HCT116 (cell line): ENCODE results near the gene MYEOV. TPM values are rescaled to one million over a fixed set of nuclear protein-coding genes. Genes with fewer than 3 reads are reported as not detected.

Experiments
- ATAC-seq: fragments of 200-7000 bp; cut with Tn5 transposase; 2 replicates; pipeline ENCODE4 v1.9.1; 2020; ENCODE audit warnings: mild to moderate bottlenecking, moderate library complexity
- BruUV-seq: library from RNA; stranded (reverse); fragments of 400-500 nt; replicated peaks from 2 replicates; lab custom pipeline; 2021; lab: Mats Ljungman, UMichigan
- CTCF ChIA-PET: fragments of 300-600 bp; sonication (Branson Sonifier 250); formaldehyde crosslinking; loops from one replicate; lab custom pipeline; 2021; ENCODE audit warnings: antibody characterized with exemption; lab: Charles Lee
- POLR2A ChIA-PET: fragments of 300-600, 350-600 bp; sonication (Branson Sonifier 250); formaldehyde crosslinking; loops from one replicate; lab custom pipeline; 2021; ENCODE audit warnings: antibody characterized with exemption; lab: Charles Lee
- RAD21 ChIA-PET, 2 experiments: fragments of 300-600 bp; sonication (Branson Sonifier 250); formaldehyde crosslinking; loops; one replicate each; lab custom pipeline; 2023; ENCODE audit warnings: low total read pairs in 2 of 2; ENCODE audit not compliant: uncharacterized antibody in 2 of 2, unreplicated experiment in 2 of 2, low non-redundant PET in 1 of 2; lab: Charles Lee
- DNase-seq: peaks from one replicate; pipeline ENCODE4 v3.0.0-alpha.2; 2010; ENCODE audit warnings: low read depth, low spot score
- H2AFZ ChIP-seq: fragments of 200-600 bp; shearing (Covaris generic), sonication (generic); 2 replicates; pipeline ENCODE4 v1.6.1; 2017; ENCODE audit warnings: low read depth, mixed run types, mixed read lengths, antibody characterized with exemption, low read length; ENCODE audit not compliant: poor library complexity, severe bottlenecking
- H3K27ac ChIP-seq: 2 replicates; pipeline ENCODE4 v1.5.1; 2012; ENCODE audit warnings: low read depth, low read length
- H3K27me3 ChIP-seq: fragments of 200-600 bp; sonication (generic); 2 replicates; pipeline ENCODE4 v1.6.1; 2016; ENCODE audit warnings: mixed run types, low read length, mixed read lengths; ENCODE audit not compliant: insufficient read depth
- H3K36me3 ChIP-seq, 2 experiments: fragments of 200-500 bp in 1 of 2; fragments of 200-600 bp in 1 of 2; sonication (Bioruptor generic) in 1 of 2; sonication (generic) in 1 of 2; 2 replicates each; pipeline versions ENCODE4 v1.5.1 to v1.6.1; 2014 to 2016; ENCODE audit warnings: low read length in 2 of 2, inconsistent platforms in 1 of 2, mixed read lengths in 1 of 2, mixed run types in 1 of 2; ENCODE audit not compliant: insufficient read depth in 2 of 2, control insufficient read depth in 1 of 2
- H3K4me1 ChIP-seq, 2 experiments: fragments of 200-600 bp in 1 of 2; sonication (generic) in 1 of 2; 2 replicates each; pipeline versions ENCODE4 v1.5.1 to v1.6.1; 2012 to 2017; ENCODE audit warnings: low read length in 2 of 2, inconsistent platforms in 1 of 2, mild to moderate bottlenecking in 1 of 2, mixed read lengths in 1 of 2, mixed run types in 1 of 2, moderate library complexity in 1 of 2; ENCODE audit not compliant: insufficient read depth in 2 of 2, control insufficient read depth in 1 of 2
- H3K4me2 ChIP-seq: fragments of 200-600 bp; sonication (generic); 2 replicates; pipeline ENCODE4 v1.6.1; 2017; ENCODE audit warnings: mixed run types, low read length, mixed read lengths
- H3K4me3 ChIP-seq, 2 experiments: fragments of 200-600 bp in 1 of 2; sonication (generic) in 1 of 2; replicated peaks in 1 of 2; 2 replicates each; pipeline ENCODE4 v1.5.1; 2011 to 2016; ENCODE audit warnings: low read length in 2 of 2, control low read depth in 1 of 2, low read depth in 1 of 2, mild to moderate bottlenecking in 1 of 2, mixed read lengths in 1 of 2, mixed run types in 1 of 2
- H3K79me2 ChIP-seq: fragments of 200-600 bp; sonication (generic); 2 replicates; pipeline ENCODE4 v1.6.1; 2017; ENCODE audit warnings: mild to moderate bottlenecking, mixed run types, low read length, moderate library complexity, mixed read lengths; ENCODE audit not compliant: insufficient read depth
- H3K9ac ChIP-seq: fragments of 200-600 bp; sonication (generic); 2 replicates; pipeline ENCODE4 v1.6.1; 2016; ENCODE audit warnings: low read length, mixed read lengths
- H3K9me2 ChIP-seq: fragments of 200-600 bp; sonication (generic), shearing (Covaris generic); 2 replicates; pipeline ENCODE4 v1.6.1; 2017; ENCODE audit warnings: mixed run types, mild to moderate bottlenecking, moderate library complexity; ENCODE audit not compliant: insufficient read depth
- H3K9me3 ChIP-seq, 2 experiments: fragments of 200-500 bp in 1 of 2; fragments of 200-600 bp in 1 of 2; sonication (Bioruptor generic) in 1 of 2; sonication (generic) in 1 of 2; 2 replicates each; pipeline ENCODE4 v1.6.1; 2014 to 2017; ENCODE audit warnings: low read length in 2 of 2, mixed read lengths in 2 of 2, inconsistent platforms in 1 of 2, low read depth in 1 of 2, mild to moderate bottlenecking in 1 of 2, mixed run types in 1 of 2, moderate library complexity in 1 of 2; ENCODE audit not compliant: control insufficient read depth in 1 of 2, insufficient read depth in 1 of 2
- H4K20me1 ChIP-seq: fragments of 200-600 bp; sonication (generic), shearing (Covaris generic); 2 replicates; pipeline ENCODE4 v1.6.1; 2017; ENCODE audit warnings: mixed run types, mild to moderate bottlenecking, moderate library complexity; ENCODE audit not compliant: insufficient read depth
- CBX3 ChIP-seq: IDR thresholded peaks from 2 replicates; pipeline ENCODE4 v1.6.1; 2012; ENCODE audit warnings: low read depth
- CEBPB ChIP-seq: IDR thresholded peaks from 2 replicates; pipeline ENCODE4 v1.6.1; 2012; ENCODE audit warnings: low read depth
- EGR1 ChIP-seq: IDR thresholded peaks from 2 replicates; pipeline ENCODE4 v1.6.1; 2012; ENCODE audit warnings: low read depth
- ELF1 ChIP-seq: IDR thresholded peaks from 2 replicates; pipeline ENCODE4 v1.6.1; 2012; ENCODE audit warnings: low read depth, borderline replicate concordance
- EZH2 ChIP-seq: fragments of 200-600 bp; sonication (generic); IDR thresholded peaks from 2 replicates; pipeline ENCODE4 v1.6.1; 2017; ENCODE audit warnings: antibody characterized with exemption, mixed run types
- JUND ChIP-seq: IDR thresholded peaks from 2 replicates; pipeline ENCODE4 v1.6.1; 2012
- POLR2A ChIP-seq: IDR thresholded peaks from 2 replicates; pipeline ENCODE4 v1.7.0; 2011; ENCODE audit warnings: borderline replicate concordance; ENCODE audit not compliant: insufficient read depth, insufficient read length; ENCODE audit errors: extremely low read depth
- POLR2AphosphoS5 ChIP-seq: IDR thresholded peaks from 2 replicates; pipeline ENCODE4 v1.6.1; 2011; ENCODE audit warnings: mild to moderate bottlenecking, low read depth, low read length, moderate library complexity
- RAD21 ChIP-seq: IDR thresholded peaks from 2 replicates; pipeline ENCODE4 v1.6.1; 2012; ENCODE audit warnings: low read depth, mild to moderate bottlenecking
- SIN3A ChIP-seq: IDR thresholded peaks from 2 replicates; pipeline ENCODE4 v1.6.1; 2012; ENCODE audit warnings: low read depth
- SP1 ChIP-seq: IDR thresholded peaks from 2 replicates; pipeline ENCODE4 v1.6.1; 2012; ENCODE audit warnings: low read depth
- TCF7L2 ChIP-seq: IDR thresholded peaks from 2 replicates; pipeline ENCODE4 v1.7.0; 2011; ENCODE audit warnings: borderline replicate concordance, inconsistent platforms; ENCODE audit not compliant: insufficient read depth, insufficient read length; ENCODE audit errors: extremely low read depth
- YY1 ChIP-seq: IDR thresholded peaks from 2 replicates; pipeline ENCODE4 v1.6.1; 2011; ENCODE audit warnings: low read length, low read depth, moderate library complexity, mild to moderate bottlenecking; ENCODE audit not compliant: insufficient replicate concordance; ENCODE audit errors: extremely low read depth
- ZFX ChIP-seq: fragments of 450-650 bp; IDR thresholded peaks from 2 replicates; pipeline ENCODE4 v1.6.1; 2017
- ZNF274 ChIP-seq: fragments of 200-500 bp; sonication (Bioruptor generic); IDR thresholded peaks from 2 replicates; pipeline ENCODE4 v1.6.1; 2014; ENCODE audit warnings: mild to moderate bottlenecking, low read depth, low read length, inconsistent platforms
- intact Hi-C: fragments of 100-400 bp; cut with micrococcal nuclease; formaldehyde crosslinking; loops from 2 replicates; pipeline ENCODE4 v1.10.0; 2022
- total RNA-seq: library from RNA; stranded (reverse); gene quantifications from one replicate; pipeline ENCODE4 v1.2.1, GENCODE V29; 2021; ENCODE audit not compliant: unreplicated experiment
- TF ChIP-seq, protein P1 (sequence below), 3 experiments: fragments of 200-600 bp in 1 of 3; sonication (generic) in 1 of 3; IDR thresholded peaks in 2 of 3; conservative IDR thresholded peaks in 1 of 3; 2 replicates each; pipeline ENCODE4 v1.5.1; 2012 to 2017; ENCODE audit warnings: low read depth in 2 of 3, low read length in 2 of 3, antibody characterized with exemption in 1 of 3, borderline replicate concordance in 1 of 3, control low read depth in 1 of 3, mild to moderate bottlenecking in 1 of 3, mixed read lengths in 1 of 3, mixed run types in 1 of 3, moderate library complexity in 1 of 3; ENCODE audit not compliant: insufficient read depth in 1 of 3
- TF ChIP-seq, protein P2 (sequence below): IDR thresholded peaks from 2 replicates; pipeline ENCODE4 v1.6.1; 2011; ENCODE audit warnings: mild to moderate bottlenecking, low read length, moderate library complexity; ENCODE audit not compliant: insufficient replicate concordance; ENCODE audit errors: extremely low read depth
- TF ChIP-seq, protein P3 (sequence below): IDR thresholded peaks from 2 replicates; pipeline ENCODE4 v1.6.1; 2012

Gene MYEOV
- total RNA-seq, 1 experiment from 2014 or later = 135 TPM

DNA sequence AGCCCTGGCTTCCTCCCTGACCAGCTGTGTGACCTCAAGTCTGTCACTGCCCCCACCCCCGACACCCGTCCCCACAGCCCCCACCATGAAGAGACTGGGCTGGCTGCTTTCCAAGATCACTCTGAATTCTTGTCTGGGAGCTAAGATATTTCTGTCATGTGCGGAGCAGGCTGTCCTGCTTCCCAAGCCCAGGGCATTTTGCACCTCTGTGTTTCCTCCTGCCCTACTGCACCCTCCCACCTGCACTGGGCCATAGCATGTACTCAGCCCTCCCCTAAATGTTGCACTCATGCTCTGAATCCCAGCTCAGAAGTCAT is 30.3 kb upstream of the MYEOV start:
- Histone ChIP-seq H3K79me2 (no peaks in the 10 kb centered on the region), H3K4me3 (no peak overlapping the region), H3K9me3 (no peaks in the 10 kb centered on the region), H3K36me3 (no peaks in the 10 kb centered on the region), H3K27ac (no peak overlapping the region), H3K9ac (no peak overlapping the region)
- intact Hi-C loops = no loop called here
- POLR2A ChIA-PET = no interaction called here
- TF ChIP-seq EGR1 = no peak
- TF ChIP-seq TCF7L2 = no peak
- TF ChIP-seq RAD21 = no peak
- TF ChIP-seq SP1 = no peak
- no peak for TF ChIP-seq EZH2
- no peak for TF ChIP-seq YY1
- TF ChIP-seq SIN3A = no peak
- TF ChIP-seq ZNF274 = no peak
- TF ChIP-seq ZFX = no peak
- TF ChIP-seq CEBPB = no peak
- no peak for TF ChIP-seq JUND
- TF ChIP-seq ELF1 = no peak
- no peak for TF ChIP-seq POLR2AphosphoS5
- TF ChIP-seq CBX3 = no peak
- no peak for TF ChIP-seq POLR2A
- TF ChIP-seq, all 23 proteins: peak for 0
- DNase-seq = no peak
- H3K27me3 ChIP-seq = no peaks in the 10 kb centered on the region
- RAD21 ChIA-PET = no interaction called here
- ATAC-seq = no peak
- H2AFZ ChIP-seq = no peak overlapping the region
- no TSS peak for BruUV-seq
- H3K9me2 ChIP-seq = no peaks in the 10 kb centered on the region
- no peaks in the 10 kb centered on the region for H4K20me1 ChIP-seq
- peaks cover 0 to 8% of the 10 kb centered on the region in 2 experiments; a peak in 1 of 4 replicates for H3K4me1 ChIP-seq
- no peak overlapping the region for H3K4me2 ChIP-seq
- CTCF ChIA-PET = no interaction called here

DNA sequence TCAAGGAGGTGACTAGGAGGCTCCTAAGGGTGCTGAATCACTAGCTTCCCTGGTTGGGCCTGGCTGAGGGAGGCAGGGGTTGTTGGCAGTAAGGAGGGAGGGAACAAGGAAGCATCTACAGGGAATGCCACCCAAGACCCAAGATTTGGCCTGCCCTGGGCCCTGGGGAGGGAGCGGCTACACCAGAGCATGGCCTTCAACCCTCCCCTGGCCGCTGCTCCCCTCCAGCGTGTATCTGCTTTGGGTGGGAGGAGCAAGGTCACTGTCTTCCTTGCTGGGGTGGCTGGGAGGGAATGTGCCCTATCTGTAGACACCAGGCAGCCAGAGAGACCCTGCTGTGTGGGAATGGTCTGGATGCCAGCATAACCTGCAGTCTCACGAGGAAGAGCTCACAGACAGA is 29.5 kb upstream of the MYEOV start:
- H4K20me1 ChIP-seq = no peaks in the 10 kb centered on the region
- POLR2A ChIA-PET = no interaction called here
- no peaks in the 10 kb centered on the region for H3K9me3 ChIP-seq
- no peak overlapping the region for H2AFZ ChIP-seq
- no peak overlapping the region for H3K27ac ChIP-seq
- no peaks in the 10 kb centered on the region for H3K79me2 ChIP-seq
- RAD21 ChIA-PET = no interaction called here
- no peak overlapping the region for H3K9ac ChIP-seq
- H3K4me2 ChIP-seq = no peak overlapping the region
- ATAC-seq (no peak), DNase-seq (no peak)
- H3K36me3 ChIP-seq = no peaks in the 10 kb centered on the region
- BruUV-seq = no TSS peak
- H3K4me3 ChIP-seq = no peak overlapping the region
- intact Hi-C loops = no loop called here
- peaks cover 0 to under 1% of the 10 kb centered on the region in 2 experiments; a peak in 1 of 4 replicates for H3K4me1 ChIP-seq
- CTCF ChIA-PET = no interaction called here
- no peaks in the 10 kb centered on the region for H3K27me3 ChIP-seq
- no peaks in the 10 kb centered on the region for H3K9me2 ChIP-seq
- TF ChIP-seq POLR2AphosphoS5 (no peak), YY1 (no peak), CBX3 (no peak), RAD21 (no peak)
- TF ChIP-seq, protein P1, sequence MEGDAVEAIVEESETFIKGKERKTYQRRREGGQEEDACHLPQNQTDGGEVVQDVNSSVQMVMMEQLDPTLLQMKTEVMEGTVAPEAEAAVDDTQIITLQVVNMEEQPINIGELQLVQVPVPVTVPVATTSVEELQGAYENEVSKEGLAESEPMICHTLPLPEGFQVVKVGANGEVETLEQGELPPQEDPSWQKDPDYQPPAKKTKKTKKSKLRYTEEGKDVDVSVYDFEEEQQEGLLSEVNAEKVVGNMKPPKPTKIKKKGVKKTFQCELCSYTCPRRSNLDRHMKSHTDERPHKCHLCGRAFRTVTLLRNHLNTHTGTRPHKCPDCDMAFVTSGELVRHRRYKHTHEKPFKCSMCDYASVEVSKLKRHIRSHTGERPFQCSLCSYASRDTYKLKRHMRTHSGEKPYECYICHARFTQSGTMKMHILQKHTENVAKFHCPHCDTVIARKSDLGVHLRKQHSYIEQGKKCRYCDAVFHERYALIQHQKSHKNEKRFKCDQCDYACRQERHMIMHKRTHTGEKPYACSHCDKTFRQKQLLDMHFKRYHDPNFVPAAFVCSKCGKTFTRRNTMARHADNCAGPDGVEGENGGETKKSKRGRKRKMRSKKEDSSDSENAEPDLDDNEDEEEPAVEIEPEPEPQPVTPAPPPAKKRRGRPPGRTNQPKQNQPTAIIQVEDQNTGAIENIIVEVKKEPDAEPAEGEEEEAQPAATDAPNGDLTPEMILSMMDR (IDR thresholded peaks at IDR 0.05 in 2 of 3, conservative IDR thresholded peaks at IDR 0.05 in 1 of 3; ENCODE audit: borderline replicate concordance in 1 of 3, insufficient read depth in 1 of 3, low read depth in 2 of 3, low read length in 2 of 3) = no peak
- TF ChIP-seq, protein P2, sequence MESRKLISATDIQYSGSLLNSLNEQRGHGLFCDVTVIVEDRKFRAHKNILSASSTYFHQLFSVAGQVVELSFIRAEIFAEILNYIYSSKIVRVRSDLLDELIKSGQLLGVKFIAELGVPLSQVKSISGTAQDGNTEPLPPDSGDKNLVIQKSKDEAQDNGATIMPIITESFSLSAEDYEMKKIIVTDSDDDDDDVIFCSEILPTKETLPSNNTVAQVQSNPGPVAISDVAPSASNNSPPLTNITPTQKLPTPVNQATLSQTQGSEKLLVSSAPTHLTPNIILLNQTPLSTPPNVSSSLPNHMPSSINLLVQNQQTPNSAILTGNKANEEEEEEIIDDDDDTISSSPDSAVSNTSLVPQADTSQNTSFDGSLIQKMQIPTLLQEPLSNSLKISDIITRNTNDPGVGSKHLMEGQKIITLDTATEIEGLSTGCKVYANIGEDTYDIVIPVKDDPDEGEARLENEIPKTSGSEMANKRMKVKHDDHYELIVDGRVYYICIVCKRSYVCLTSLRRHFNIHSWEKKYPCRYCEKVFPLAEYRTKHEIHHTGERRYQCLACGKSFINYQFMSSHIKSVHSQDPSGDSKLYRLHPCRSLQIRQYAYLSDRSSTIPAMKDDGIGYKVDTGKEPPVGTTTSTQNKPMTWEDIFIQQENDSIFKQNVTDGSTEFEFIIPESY = no peak
- TF ChIP-seq, protein P3, sequence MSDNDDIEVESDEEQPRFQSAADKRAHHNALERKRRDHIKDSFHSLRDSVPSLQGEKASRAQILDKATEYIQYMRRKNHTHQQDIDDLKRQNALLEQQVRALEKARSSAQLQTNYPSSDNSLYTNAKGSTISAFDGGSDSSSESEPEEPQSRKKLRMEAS = no peak
